SK-N-SH (cell line): ENCODE data around the gene LRP6. TPM values are rescaled to one million over a fixed set of nuclear protein-coding genes. Genes with fewer than 3 reads are reported as not detected.

Source experiments
- CTCF ChIA-PET: fragments of 300-600, 350-600 bp; formaldehyde crosslinking; extraction: SDS; loops from one replicate; lab custom pipeline; 2021; lab: Yijun Ruan, JAX
- POLR2A ChIA-PET: fragments of 350-600 bp; sonication (Branson Sonifier 250); formaldehyde crosslinking; extraction: SDS; loops from one replicate; lab custom pipeline; 2020; ENCODE audit warnings: antibody characterized with exemption, inconsistent platforms; lab: Yijun Ruan, JAX
- DNase-seq: peaks from one replicate; pipeline ENCODE4 v3.0.0; 2012
- H2AFZ ChIP-seq: fragments of 200-600 bp; sonication (generic); 2 replicates; pipeline ENCODE4 v1.8.1; 2016; ENCODE audit warnings: antibody characterized with exemption, mild to moderate bottlenecking, low read depth
- H3F3A ChIP-seq: fragments of 200-600 bp; sonication (generic); replicated peaks from 2 replicates; pipeline ENCODE3; 2016; ENCODE audit warnings: antibody characterized with exemption, mild to moderate bottlenecking; ENCODE audit not compliant: insufficient read depth
- H3K27ac ChIP-seq, 2 experiments: fragments of 200-500 bp in 1 of 2; fragments of 200-600 bp in 1 of 2; sonication (Bioruptor generic) in 1 of 2; sonication (generic), shearing (Covaris generic) in 1 of 2; 2 replicates each; pipeline versions ENCODE4 v1.5.1 to v1.6.1; 2014 to 2016; ENCODE audit warnings: low read depth in 2 of 2, inconsistent platforms in 1 of 2, low read length in 1 of 2, mild to moderate bottlenecking in 1 of 2, mixed read lengths in 1 of 2
- H3K27me3 ChIP-seq: fragments of 200-600 bp; sonication (generic), shearing (Covaris generic); 2 replicates; pipeline ENCODE4 v1.6.1; 2016; ENCODE audit warnings: mixed run types; ENCODE audit not compliant: insufficient read depth
- H3K36me3 ChIP-seq, 2 experiments: fragments of 200-500 bp in 1 of 2; fragments of 200-600 bp in 1 of 2; sonication (Bioruptor generic) in 1 of 2; sonication (generic) in 1 of 2; replicated peaks in 1 of 2; 2 replicates each; pipeline versions ENCODE3 to v1.5.1; 2014 to 2016; ENCODE audit warnings: low read length in 1 of 2, mild to moderate bottlenecking in 1 of 2; ENCODE audit not compliant: insufficient read depth in 2 of 2, control insufficient read depth in 1 of 2
- H3K4me1 ChIP-seq, 2 experiments: fragments of 200-500 bp in 1 of 2; fragments of 200-600 bp in 1 of 2; sonication (Bioruptor generic) in 1 of 2; sonication (generic), shearing (Covaris generic) in 1 of 2; 2 replicates each; pipeline versions ENCODE4 v1.5.1 to v1.6.1; 2014 to 2016; ENCODE audit warnings: low read depth in 1 of 2, low read length in 1 of 2, mixed run types in 1 of 2; ENCODE audit not compliant: insufficient read depth in 2 of 2, control insufficient read depth in 1 of 2
- H3K4me2 ChIP-seq: fragments of 200-600 bp; sonication (generic), shearing (Covaris generic); 2 replicates; pipeline ENCODE4 v1.6.1; 2017; ENCODE audit warnings: mixed run types
- H3K4me3 ChIP-seq, 2 experiments: fragments of 200-500 bp in 1 of 2; fragments of 200-600 bp in 1 of 2; sonication (Bioruptor generic) in 1 of 2; sonication (generic), shearing (Covaris generic) in 1 of 2; 2 replicates each; pipeline versions ENCODE4 v1.5.1 to v1.8.1; 2014 to 2016; ENCODE audit warnings: low read depth in 2 of 2, inconsistent platforms in 1 of 2, low read length in 1 of 2, mild to moderate bottlenecking in 1 of 2, mixed read lengths in 1 of 2, moderate library complexity in 1 of 2
- H3K79me2 ChIP-seq: fragments of 200-600 bp; sonication (generic); 2 replicates; pipeline ENCODE4 v1.8.1; 2017; ENCODE audit warnings: mild to moderate bottlenecking; ENCODE audit not compliant: insufficient read depth
- H3K9ac ChIP-seq: fragments of 200-600 bp; sonication (generic); 2 replicates; pipeline ENCODE4 v1.6.1; 2017; ENCODE audit warnings: mixed run types
- H3K9me2 ChIP-seq: fragments of 200-600 bp; sonication (generic); 2 replicates; pipeline ENCODE4 v1.6.1; 2017; ENCODE audit warnings: mixed run types
- H3K9me3 ChIP-seq: fragments of 200-600 bp; sonication (generic); 2 replicates; pipeline ENCODE4 v1.6.1; 2017; ENCODE audit warnings: mixed run types, mild to moderate bottlenecking, moderate library complexity
- H4K20me1 ChIP-seq: fragments of 200-600 bp; sonication (generic); 2 replicates; pipeline ENCODE4 v1.6.1; 2017; ENCODE audit warnings: mild to moderate bottlenecking, mixed run types; ENCODE audit not compliant: insufficient read depth
- EP300 ChIP-seq, 2 experiments: IDR thresholded peaks; 2 replicates each; pipeline versions ENCODE4 v1.4.0 to v1.6.1; 2012; ENCODE audit warnings: borderline replicate concordance in 1 of 2, low read depth in 1 of 2, low read length in 1 of 2
- EZH2phosphoT487 ChIP-seq: fragments of 200-600 bp; sonication (generic); IDR thresholded peaks from 2 replicates; pipeline ENCODE4 v1.6.1; 2017; ENCODE audit warnings: low read depth, mixed run types, mild to moderate bottlenecking, antibody characterized with exemption, moderate library complexity, borderline replicate concordance
- GATA2 ChIP-seq: sonication (generic); formaldehyde crosslinking; IDR thresholded peaks from 2 replicates; pipeline ENCODE4 v1.5.0; 2020; ENCODE audit warnings: mild to moderate bottlenecking, missing genetic modification reagents
- NRF1 ChIP-seq: IDR thresholded peaks from 2 replicates; pipeline ENCODE4 v1.6.1; 2012; ENCODE audit warnings: low read depth, mild to moderate bottlenecking, low read length
- POLR2AphosphoS5 ChIP-seq: IDR thresholded peaks from 2 replicates; pipeline ENCODE4 v1.6.1; 2012; ENCODE audit warnings: low read depth, low read length
- RCOR1 ChIP-seq: fragments of 150-350 bp; IDR thresholded peaks from 2 replicates; pipeline ENCODE4 v1.6.1; 2017; ENCODE audit warnings: antibody characterized with exemption, low read length
- RFX5 ChIP-seq: IDR thresholded peaks from 2 replicates; pipeline ENCODE4 v1.6.1; 2012; ENCODE audit warnings: mild to moderate bottlenecking, improper control_type of control experiment, low read length
- TEAD4 ChIP-seq: IDR thresholded peaks from 2 replicates; pipeline ENCODE4 v1.4.0; 2012; ENCODE audit warnings: mild to moderate bottlenecking, borderline replicate concordance; ENCODE audit not compliant: insufficient read depth
- WGBS: methylation state at CpG from one replicate; pipeline ENCODE4 v1.1.6; 2017; ENCODE audit warnings: low lambda C conversion rate; 5-methylcytosine and 5-hydroxymethylcytosine counted together
- polyA plus RNA-seq, 3 experiments: library from polyadenylated mRNA; depleted of rRNA; stranded (reverse); fragments of >200 nt; gene quantifications; 2 replicates each; pipeline ENCODE4 v1.2.3, GENCODE V29; 2012
- TF ChIP-seq, protein P1 (sequence below): fragments of 200-600 bp; sonication (generic); IDR thresholded peaks from 2 replicates; pipeline ENCODE4 v1.6.1; 2017; ENCODE audit warnings: antibody characterized with exemption, mild to moderate bottlenecking, moderate library complexity
- TF ChIP-seq, protein P2 (sequence below): IDR thresholded peaks from 2 replicates; pipeline ENCODE4 v1.6.1; 2012; ENCODE audit warnings: mild to moderate bottlenecking, low read depth, low read length, moderate library complexity

LRP6 gene
- polyA plus RNA-seq, 1 of the 3 experiments (the other 2 are of a cell fraction) = 13.7 TPM

DNA sequence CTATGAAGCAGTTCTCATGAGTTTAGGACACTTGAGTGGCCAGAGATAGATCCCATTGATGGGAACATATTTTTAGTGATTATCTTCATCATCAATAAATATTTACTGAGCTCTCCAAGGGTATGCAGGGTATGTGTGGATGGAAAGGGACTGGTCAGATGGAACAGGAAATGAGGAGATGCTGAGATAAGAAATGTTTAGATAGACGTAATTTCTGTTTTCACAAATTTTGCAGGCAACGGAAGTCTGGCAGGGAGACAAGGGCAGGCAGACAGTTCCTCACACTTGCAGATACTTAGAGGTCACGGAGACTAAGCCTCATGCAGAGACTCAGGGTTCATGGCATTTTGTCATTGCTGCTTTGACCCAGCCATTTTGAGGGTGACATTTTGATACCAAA lies 171.8 kb downstream of the LRP6 start:
- H3K9me2 ChIP-seq = no peaks in the 10 kb centered on the region
- peak; percentile 39 for DNase-seq
- peaks cover 0 to 3% of the 10 kb centered on the region in 2 experiments for H3K36me3 ChIP-seq
- no peak overlapping the region for H3K9ac ChIP-seq
- no peak for TF ChIP-seq GATA2 (CRISPR knock-in tag)
- TF ChIP-seq RCOR1 = peak; percentile 23; the same call in 1 of the 2 replicates
- TF ChIP-seq RFX5 = no peak
- 0 out of 4 replicates have a peak, but pooled peaks of 1 of the 2 experiments have one; percentile 15 for TF ChIP-seq EP300 (IDR thresholded peaks at IDR 0.05; ENCODE audit: borderline replicate concordance in 1 of 2, low read depth in 1 of 2, low read length in 1 of 2)
- H3F3A ChIP-seq = no peaks in the 10 kb centered on the region
- H3K4me1 ChIP-seq = peaks cover 8 to 34% of the 10 kb centered on the region in 2 experiments; a peak in 2 of 4 replicates
- no peaks in the 10 kb centered on the region for H3K79me2 ChIP-seq
- no peaks in the 10 kb centered on the region for H4K20me1 ChIP-seq
- WGBS = 81% methylated on average over 3 of the region's 3 CpGs
- no peak overlapping the region for H3K4me2 ChIP-seq
- H3K9me3 ChIP-seq = no peaks in the 10 kb centered on the region
- no peak overlapping the region for H2AFZ ChIP-seq
- ChIA-PET CTCF (interaction anchor here (1.1 to 1.3 kb wide), 3 partner anchors 9 to 240 kb away, joined by 3 to 5 read pairs (median 3); no protein-coding TSS in a partner anchor), POLR2A (no interaction called here)
- H3K27me3 ChIP-seq = no peaks in the 10 kb centered on the region
- no peak overlapping the region for H3K4me3 ChIP-seq
- H3K27ac ChIP-seq = peak overlapping the region in 1 of 2 experiments; percentile 76; a peak in 2 of 4 replicates

DNA sequence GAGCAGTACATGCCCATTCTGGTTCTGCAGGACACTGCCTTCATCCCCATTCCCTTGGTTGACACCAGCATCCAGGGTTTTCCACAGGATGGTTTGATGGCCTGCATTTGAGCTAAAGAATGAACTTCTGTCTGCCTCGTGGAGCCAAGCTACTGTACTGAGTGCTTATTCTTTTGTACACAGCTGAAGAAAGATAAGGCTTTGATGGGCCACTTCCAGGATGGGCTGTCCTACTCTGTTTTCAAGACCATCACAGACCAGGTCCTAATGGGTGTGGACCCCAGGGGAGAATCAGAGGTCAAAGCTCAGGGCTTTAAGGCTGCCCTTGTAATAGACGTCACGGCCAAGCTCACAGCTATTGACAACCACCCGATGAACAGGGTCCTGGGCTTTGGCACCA lies 172.4 kb downstream of the LRP6 start:
- 95% methylated on average over 4 of the region's 4 CpGs for WGBS
- TF ChIP-seq, protein P1, sequence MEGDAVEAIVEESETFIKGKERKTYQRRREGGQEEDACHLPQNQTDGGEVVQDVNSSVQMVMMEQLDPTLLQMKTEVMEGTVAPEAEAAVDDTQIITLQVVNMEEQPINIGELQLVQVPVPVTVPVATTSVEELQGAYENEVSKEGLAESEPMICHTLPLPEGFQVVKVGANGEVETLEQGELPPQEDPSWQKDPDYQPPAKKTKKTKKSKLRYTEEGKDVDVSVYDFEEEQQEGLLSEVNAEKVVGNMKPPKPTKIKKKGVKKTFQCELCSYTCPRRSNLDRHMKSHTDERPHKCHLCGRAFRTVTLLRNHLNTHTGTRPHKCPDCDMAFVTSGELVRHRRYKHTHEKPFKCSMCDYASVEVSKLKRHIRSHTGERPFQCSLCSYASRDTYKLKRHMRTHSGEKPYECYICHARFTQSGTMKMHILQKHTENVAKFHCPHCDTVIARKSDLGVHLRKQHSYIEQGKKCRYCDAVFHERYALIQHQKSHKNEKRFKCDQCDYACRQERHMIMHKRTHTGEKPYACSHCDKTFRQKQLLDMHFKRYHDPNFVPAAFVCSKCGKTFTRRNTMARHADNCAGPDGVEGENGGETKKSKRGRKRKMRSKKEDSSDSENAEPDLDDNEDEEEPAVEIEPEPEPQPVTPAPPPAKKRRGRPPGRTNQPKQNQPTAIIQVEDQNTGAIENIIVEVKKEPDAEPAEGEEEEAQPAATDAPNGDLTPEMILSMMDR = no peak
- Histone ChIP-seq H3K9me2 (no peaks in the 10 kb centered on the region), H3K4me3 (no peak overlapping the region), H3K9ac (no peak overlapping the region), H3K36me3 (peaks cover 0 to 3% of the 10 kb centered on the region in 2 experiments), H3K9me3 (no peaks in the 10 kb centered on the region), H2AFZ (no peak overlapping the region), H3K79me2 (no peaks in the 10 kb centered on the region), H3K27ac (peak overlapping the region in 1 of 2 experiments; percentile 5; a peak in 2 of 4 replicates), H3K27me3 (no peaks in the 10 kb centered on the region), H4K20me1 (no peaks in the 10 kb centered on the region), H3F3A (no peaks in the 10 kb centered on the region), H3K4me2 (no peak overlapping the region), H3K4me1 (peaks cover 8 to 31% of the 10 kb centered on the region in 2 experiments; a peak in 2 of 4 replicates)
- ChIA-PET POLR2A (no interaction called here), CTCF (interaction anchor here (1.1 to 1.3 kb wide), 2 partner anchors 9 to 11 kb away, joined by 3 to 5 read pairs; no protein-coding TSS in a partner anchor)
- DNase-seq = no peak

DNA sequence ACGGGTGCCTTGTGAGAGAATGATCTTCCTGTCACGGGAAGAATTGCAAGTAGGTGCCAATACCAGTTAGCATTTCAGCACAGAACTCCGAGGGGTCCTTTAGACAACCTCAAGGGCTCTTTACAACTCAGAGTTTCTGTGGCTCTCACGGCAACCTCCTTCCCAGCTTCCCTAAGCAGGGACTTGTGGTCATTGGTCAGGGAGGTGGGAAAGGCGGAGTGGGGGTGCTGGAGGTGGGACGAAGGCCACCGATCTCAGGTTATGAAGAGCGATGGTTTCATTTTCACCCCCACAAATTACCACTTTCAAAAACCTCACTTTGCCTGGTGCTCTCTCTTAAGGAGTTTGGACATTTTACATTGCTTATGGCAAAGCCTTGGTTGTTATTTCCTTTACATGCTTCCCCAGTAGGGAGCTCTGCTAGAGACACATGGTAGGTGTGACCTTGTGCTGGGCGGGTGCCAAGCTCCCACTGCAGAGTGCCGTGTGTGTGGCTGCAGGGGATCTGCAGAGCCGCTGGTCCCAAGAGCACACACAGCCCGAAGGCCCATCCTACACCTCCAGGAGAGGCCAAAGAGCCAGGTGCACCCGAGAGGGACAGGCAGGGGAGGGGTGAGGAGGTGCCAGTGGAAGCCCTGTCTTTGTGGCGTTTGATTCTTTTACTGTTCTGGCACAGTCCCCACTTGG lies 174.7 kb downstream of the LRP6 start:
- no peak overlapping the region for H3K27ac ChIP-seq
- TF ChIP-seq, protein P2, sequence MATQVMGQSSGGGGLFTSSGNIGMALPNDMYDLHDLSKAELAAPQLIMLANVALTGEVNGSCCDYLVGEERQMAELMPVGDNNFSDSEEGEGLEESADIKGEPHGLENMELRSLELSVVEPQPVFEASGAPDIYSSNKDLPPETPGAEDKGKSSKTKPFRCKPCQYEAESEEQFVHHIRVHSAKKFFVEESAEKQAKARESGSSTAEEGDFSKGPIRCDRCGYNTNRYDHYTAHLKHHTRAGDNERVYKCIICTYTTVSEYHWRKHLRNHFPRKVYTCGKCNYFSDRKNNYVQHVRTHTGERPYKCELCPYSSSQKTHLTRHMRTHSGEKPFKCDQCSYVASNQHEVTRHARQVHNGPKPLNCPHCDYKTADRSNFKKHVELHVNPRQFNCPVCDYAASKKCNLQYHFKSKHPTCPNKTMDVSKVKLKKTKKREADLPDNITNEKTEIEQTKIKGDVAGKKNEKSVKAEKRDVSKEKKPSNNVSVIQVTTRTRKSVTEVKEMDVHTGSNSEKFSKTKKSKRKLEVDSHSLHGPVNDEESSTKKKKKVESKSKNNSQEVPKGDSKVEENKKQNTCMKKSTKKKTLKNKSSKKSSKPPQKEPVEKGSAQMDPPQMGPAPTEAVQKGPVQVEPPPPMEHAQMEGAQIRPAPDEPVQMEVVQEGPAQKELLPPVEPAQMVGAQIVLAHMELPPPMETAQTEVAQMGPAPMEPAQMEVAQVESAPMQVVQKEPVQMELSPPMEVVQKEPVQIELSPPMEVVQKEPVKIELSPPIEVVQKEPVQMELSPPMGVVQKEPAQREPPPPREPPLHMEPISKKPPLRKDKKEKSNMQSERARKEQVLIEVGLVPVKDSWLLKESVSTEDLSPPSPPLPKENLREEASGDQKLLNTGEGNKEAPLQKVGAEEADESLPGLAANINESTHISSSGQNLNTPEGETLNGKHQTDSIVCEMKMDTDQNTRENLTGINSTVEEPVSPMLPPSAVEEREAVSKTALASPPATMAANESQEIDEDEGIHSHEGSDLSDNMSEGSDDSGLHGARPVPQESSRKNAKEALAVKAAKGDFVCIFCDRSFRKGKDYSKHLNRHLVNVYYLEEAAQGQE = no peak
- TF ChIP-seq NRF1 (no peak), POLR2AphosphoS5 (no peak), GATA2 (CRISPR knock-in tag) (no peak), EZH2phosphoT487 (no peak), TEAD4 (no peak)
- TF ChIP-seq, all 33 proteins: peak for 0
- POLR2A ChIA-PET = interaction anchor here (0.6 to 1.2 kb wide), 2 partner anchors 176 to 257 kb away, joined by 3 read pairs; no protein-coding TSS in a partner anchor

More for the DNA sequence above, 174.7 kb downstream of the LRP6 start:
- no peaks in the 10 kb centered on the region for H4K20me1 ChIP-seq
- no peak overlapping the region for H3K4me2 ChIP-seq
- H3K4me3 ChIP-seq = no peak overlapping the region
- CTCF ChIA-PET = interaction anchor here (1.1 to 1.4 kb wide), 2 partner anchors 10 to 233 kb away, joined by 3 read pairs; no protein-coding TSS in a partner anchor
- H3F3A ChIP-seq = no peaks in the 10 kb centered on the region
- H3K27me3 ChIP-seq = no peaks in the 10 kb centered on the region
- H2AFZ ChIP-seq = no peak overlapping the region
- peak; percentile 33 for DNase-seq
- no peaks in the 10 kb centered on the region for H3K79me2 ChIP-seq
- no peak overlapping the region for H3K9ac ChIP-seq
- H3K9me3 ChIP-seq = no peaks in the 10 kb centered on the region
- WGBS = 88% methylated on average over 10 of the region's 14 CpGs
- H3K4me1 ChIP-seq = peaks cover 8 to 18% of the 10 kb centered on the region in 2 experiments; a peak in 1 of 4 replicates
- no peaks in the 10 kb centered on the region for H3K9me2 ChIP-seq
- no peaks in the 10 kb centered on the region for H3K36me3 ChIP-seq
